Natural killer cell (primary cell): ENCODE data around the gene SDHB. TPM values are rescaled to one million over a fixed set of nuclear protein-coding genes. Genes with fewer than 3 reads are reported as not detected.

Experiments used
- ATAC-seq, 3 donors: fragments of 150-1000 bp in 2 of 3; fragments of 200-7000 bp in 1 of 3; cut with Tn5 transposase; 1 replicate in 1 of 3; 2 replicates in 2 of 3; pipeline ENCODE4 v1.10.0; 2021; ENCODE audit warnings: mild to moderate bottlenecking in 2 of 3, moderate library complexity in 2 of 3
- DNase-seq, 2 donors: peaks; one replicate each; pipeline versions ENCODE4 v3.0.0 to v3.0.0-alpha.2; 2013 to 2021; ENCODE audit warnings: mixed read lengths in 1 of 2
- H3K27ac ChIP-seq: one replicate; pipeline ENCODE4 v1.5.1; 2013; ENCODE audit warnings: mild to moderate bottlenecking, low read length
- H3K27me3 ChIP-seq: one replicate; pipeline ENCODE4 v1.6.1; 2013; ENCODE audit warnings: low read length; ENCODE audit not compliant: control insufficient read depth, insufficient read depth
- H3K36me3 ChIP-seq: one replicate; pipeline ENCODE4 v1.6.1; 2013; ENCODE audit warnings: low read length; ENCODE audit not compliant: control insufficient read depth, insufficient read depth
- H3K4me1 ChIP-seq: one replicate; pipeline ENCODE4 v1.6.1; 2013; ENCODE audit warnings: low read length; ENCODE audit not compliant: control insufficient read depth, insufficient read depth
- H3K4me3 ChIP-seq: one replicate; pipeline ENCODE4 v1.5.1; 2013; ENCODE audit warnings: low read length
- H3K9me3 ChIP-seq: one replicate; pipeline ENCODE4 v1.6.1; 2013; ENCODE audit warnings: low read length; ENCODE audit not compliant: control insufficient read depth, insufficient read depth
- H3K27ac Mint-ChIP-seq, 2 donors: one replicate each; pipeline ENCODE4 v1.8.0; 2022; ENCODE audit warnings: mild to moderate bottlenecking in 2 of 2, mixed read lengths in 2 of 2, moderate library complexity in 1 of 2
- H3K27me3 Mint-ChIP-seq, 2 donors: one replicate each; pipeline ENCODE4 v1.8.0; 2022; ENCODE audit warnings: low read depth in 2 of 2, mixed read lengths in 2 of 2
- H3K36me3 Mint-ChIP-seq: one replicate; pipeline ENCODE4 v1.8.0; 2022; ENCODE audit warnings: mixed read lengths
- H3K4me1 Mint-ChIP-seq, 2 donors: one replicate each; pipeline ENCODE4 v1.8.0; 2022; ENCODE audit warnings: mixed read lengths in 2 of 2
- H3K4me3 Mint-ChIP-seq: one replicate; pipeline ENCODE4 v1.8.0; 2022; ENCODE audit warnings: mild to moderate bottlenecking, moderate library complexity, mixed read lengths
- H3K9me3 Mint-ChIP-seq, 2 donors: one replicate each; pipeline ENCODE4 v1.8.0; 2022; ENCODE audit warnings: mixed read lengths in 2 of 2
- CTCF ChIP-seq: fragments of 200-600 bp; IDR thresholded peaks from one replicate; pipeline ENCODE4 v1.8.0; 2022; ENCODE audit warnings: antibody characterized with exemption
- WGBS: methylation state at CpG from one replicate; pipeline ENCODE4 v1.1.7; 2013; ENCODE audit warnings: missing lambda C conversion rate; ENCODE audit not compliant: insufficient coverage; 5-methylcytosine and 5-hydroxymethylcytosine counted together
- intact Hi-C: fragments of 100-400 bp; cut with micrococcal nuclease; formaldehyde crosslinking; loops from one replicate; pipeline ENCODE4 v1.14.2; 2022
- total RNA-seq, 4 donors: library from RNA; stranded (reverse); fragments of 120-200 nt in 1 of 4; gene quantifications; one replicate each; pipeline versions ENCODE4 v1.2.3 to v1.2.4, GENCODE V29; 2013 to 2022

SDHB gene
- total RNA-seq, 3 donors from 2014 or later (not counting 1 experiment from before 2014, with no cell fraction given) = 56.8 to 62.6 (median 59.5) TPM

DNA sequence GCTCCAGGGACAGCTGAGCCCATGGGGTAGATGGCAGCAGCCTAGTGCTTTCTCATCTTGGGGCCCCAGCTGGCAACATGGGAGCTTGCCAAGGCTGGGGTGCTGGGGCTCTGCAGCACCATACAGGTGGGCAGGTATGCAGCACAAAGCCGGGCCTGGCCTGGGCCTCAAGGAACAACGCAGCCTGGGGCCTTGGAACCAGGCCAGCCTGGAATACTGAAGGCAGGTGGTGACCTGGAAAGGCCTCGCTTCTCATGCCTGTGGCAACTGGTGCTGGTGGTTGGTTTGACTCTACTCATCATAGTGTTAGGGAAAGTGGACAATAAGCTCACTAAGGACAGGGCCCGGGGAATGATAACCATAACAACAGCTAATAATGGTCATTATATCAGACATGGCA, 27.0 kb upstream of the SDHB start:
- Histone ChIP-seq H3K27me3 (no peaks in the 10 kb centered on the region), H3K27ac (no peak overlapping the region), H3K4me1 (no peaks in the 10 kb centered on the region), H3K36me3 (no peaks in the 10 kb centered on the region), H3K4me3 (no peak overlapping the region), H3K9me3 (no peaks in the 10 kb centered on the region)
- 72% methylated on average over 4 of the region's 4 CpGs for WGBS
- intact Hi-C loops = no loop called here
- no peaks in the 10 kb centered on the region for H3K9me3 Mint-ChIP-seq
- H3K27ac Mint-ChIP-seq = no peak overlapping the region
- H3K4me1 Mint-ChIP-seq = peaks cover 0 to 5% of the 10 kb centered on the region in 2 donors
- ATAC-seq = no peak
- H3K36me3 Mint-ChIP-seq = no peaks in the 10 kb centered on the region
- TF ChIP-seq CTCF = no peak
- H3K4me3 Mint-ChIP-seq = no peak overlapping the region
- DNase-seq = no peak
- H3K27me3 Mint-ChIP-seq = peaks cover 0 to 2% of the 10 kb centered on the region in 2 donors

DNA sequence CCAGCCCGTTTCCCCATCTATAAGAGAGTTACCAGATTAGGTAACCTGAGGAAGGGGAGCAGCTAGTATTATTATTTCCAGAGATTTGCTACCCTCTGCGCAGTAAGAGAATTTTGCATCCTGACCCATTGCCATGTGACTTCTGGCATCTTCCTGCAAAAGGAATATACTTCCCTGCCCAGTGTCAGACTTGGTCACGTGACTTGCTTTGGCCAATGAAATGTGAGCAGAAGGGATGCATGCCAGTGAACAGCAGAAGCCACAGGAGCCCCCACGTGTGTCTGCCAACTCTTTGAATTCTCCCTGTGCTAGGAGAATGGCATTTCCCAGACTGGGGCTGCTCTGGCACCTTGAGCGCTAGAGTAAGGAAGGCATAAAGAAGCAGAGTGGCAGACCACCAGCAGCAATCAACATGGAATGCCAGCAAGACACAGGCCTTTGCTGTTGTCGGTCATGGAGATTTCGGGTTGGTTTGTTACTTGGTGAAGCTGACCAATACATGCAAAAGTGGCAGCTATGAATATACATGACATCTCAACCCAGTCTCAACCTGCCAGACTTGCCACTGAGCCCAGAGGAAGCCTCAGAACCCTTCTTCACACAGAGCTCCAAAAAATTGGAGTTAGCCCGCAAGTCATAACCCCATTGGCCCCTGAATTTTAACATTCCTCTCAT, 26.4 kb upstream of the SDHB start:
- Mint-ChIP-seq H3K4me1 (peaks cover 0 to 5% of the 10 kb centered on the region in 2 donors), H3K27me3 (peaks cover 0 to 2% of the 10 kb centered on the region in 2 donors), H3K36me3 (no peaks in the 10 kb centered on the region), H3K27ac (no peak overlapping the region), H3K9me3 (peaks cover 0 to 3% of the 10 kb centered on the region in 2 donors), H3K4me3 (no peak overlapping the region)
- DNase-seq (no peak), ATAC-seq (no peak)
- no peaks in the 10 kb centered on the region for H3K27me3 ChIP-seq
- 92% methylated on average over 7 of the region's 8 CpGs for WGBS
- intact Hi-C loops = no loop called here
- no peaks in the 10 kb centered on the region for H3K36me3 ChIP-seq
- H3K4me1 ChIP-seq = no peaks in the 10 kb centered on the region
- H3K27ac ChIP-seq = no peak overlapping the region
- no peaks in the 10 kb centered on the region for H3K9me3 ChIP-seq
- TF ChIP-seq CTCF = no peak
- no peak overlapping the region for H3K4me3 ChIP-seq

GRCh38 chr1:17078991-17079868, 25.4 kb upstream of the SDHB start:
- H3K27ac Mint-ChIP-seq = no peak overlapping the region
- WGBS = 86% methylated on average over 16 of the region's 16 CpGs
- Histone ChIP-seq H3K27ac (no peak overlapping the region), H3K27me3 (no peaks in the 10 kb centered on the region), H3K9me3 (no peaks in the 10 kb centered on the region), H3K36me3 (no peaks in the 10 kb centered on the region), H3K4me3 (no peak overlapping the region), H3K4me1 (no peaks in the 10 kb centered on the region)
- no peak for TF ChIP-seq CTCF
- no peaks in the 10 kb centered on the region for H3K27me3 Mint-ChIP-seq
- DNase-seq (no peak), ATAC-seq (no peak)
- intact Hi-C loops = no loop called here
- no peaks in the 10 kb centered on the region for H3K4me1 Mint-ChIP-seq
- H3K9me3 Mint-ChIP-seq = peaks cover 0 to 3% of the 10 kb centered on the region in 2 donors
- no peaks in the 10 kb centered on the region for H3K36me3 Mint-ChIP-seq
- no peak overlapping the region for H3K4me3 Mint-ChIP-seq
